Ovary (tissue), 9 donors: Measurements from ENCODE around the gene IQSEC3. TPM values are rescaled to one million over a fixed set of nuclear protein-coding genes. Genes with fewer than 3 reads are reported as not detected.

Experiments
- DNase-seq, 5 donors: peaks; one replicate each; pipeline ENCODE4 v3.0.0-alpha.2; 2019 to 2020
- H3K27ac ChIP-seq, 2 donors: fragments of 200-600 bp; one replicate each; pipeline versions ENCODE4 v1.5.1 to v1.8.0; 2019 to 2022
- H3K27me3 ChIP-seq: fragments of 200-600 bp; one replicate; pipeline ENCODE4 v1.8.0; 2022
- H3K36me3 ChIP-seq: fragments of 200-600 bp; sonication (generic); one replicate; pipeline ENCODE4 v1.5.1; 2019
- H3K4me1 ChIP-seq: one replicate; pipeline ENCODE4 v1.8.1; 2013; ENCODE audit warnings: mild to moderate bottlenecking, moderate library complexity; ENCODE audit not compliant: insufficient read depth
- H3K4me3 ChIP-seq: fragments of 200-600 bp; sonication (generic); one replicate; pipeline ENCODE4 v1.5.1; 2017
- H3K9me3 ChIP-seq, 2 donors: fragments of 200-600 bp in 1 of 2; sonication (generic) in 1 of 2; one replicate each; pipeline versions ENCODE4 v1.5.1 to v1.8.1; 2013 to 2019; ENCODE audit warnings: mild to moderate bottlenecking in 1 of 2, moderate library complexity in 1 of 2
- EP300 ChIP-seq: sonication (generic); formaldehyde crosslinking; IDR thresholded peaks from one replicate; pipeline ENCODE4 v1.6.1; 2017; ENCODE audit warnings: antibody characterized with exemption
- POLR2A ChIP-seq: fragments of 450-650 bp; IDR thresholded peaks from one replicate; pipeline ENCODE4 v1.6.1; 2017; ENCODE audit warnings: antibody characterized with exemption, mild to moderate bottlenecking, moderate library complexity
- WGBS, 3 donors: extraction: QIAGEN DNeasy Blood & Tissue Kit in 1 of 3; methylation state at CpG; one replicate each; pipeline versions ENCODE4 v1.1.5 to v1.1.7; 2013 to 2017; 5-methylcytosine and 5-hydroxymethylcytosine counted together
- intact Hi-C, 4 donors: fragments of 100-400 bp; cut with DNase I; formaldehyde crosslinking; loops; one replicate each; pipeline versions ENCODE4 v1.11.0 to v1.15.1; 2022 to 2023
- polyA plus RNA-seq, 2 donors: library from polyadenylated mRNA; stranded (reverse); fragments of 200-250 nt in 1 of 2; fragments of 350-450 nt in 1 of 2; fragmentation: Illumina TruSeq in 1 of 2; extraction: RNeasy Lipid Tissue Mini Kit (QIAGEN cat#74804) in 1 of 2; gene quantifications; one replicate each; pipeline ENCODE4 v1.2.3, GENCODE V29; 2013 to 2014
- total RNA-seq, 7 donors: library from RNA; depleted of rRNA in 2 of 7; stranded (reverse); fragments of >200 nt in 2 of 7; fragmentation: NEBNext Ultra II Directional in 3 of 7; extraction: Animal tissue kit (Norgen Biotek cat#: 25700) in 3 of 7; gene quantifications; one replicate each; pipeline versions ENCODE4 v1.1.0 to v1.2.4, GENCODE V29; 2016 to 2023
- TF ChIP-seq, protein P1 (sequence below), 3 donors: fragments of 450-650 bp in 2 of 3; fragments of 200-600 bp in 1 of 3; IDR thresholded peaks; one replicate each; pipeline versions ENCODE4 v1.5.1 to v1.8.0; 2016 to 2022; ENCODE audit warnings: antibody characterized with exemption in 3 of 3, mild to moderate bottlenecking in 1 of 3
- donor health status: DM: no; HTN: no; CAD: no; lungs with moderate emphysema.
- donor health status: DM: no; HTN: no; CAD: no.
- donor health status: Bipolar disorder and iron deficiency.
- donor health status: DM: yes; HTN: yes; CAD: no.
- donor health status: DM: no; HTN: no; CAD: no.
- donor health status: DM: yes; HTN: yes; CAD: no.

Gene IQSEC3
- total and polyA plus RNA-seq, 9 donors = 0.88 to 10.0 (median 3.0) TPM

DNA sequence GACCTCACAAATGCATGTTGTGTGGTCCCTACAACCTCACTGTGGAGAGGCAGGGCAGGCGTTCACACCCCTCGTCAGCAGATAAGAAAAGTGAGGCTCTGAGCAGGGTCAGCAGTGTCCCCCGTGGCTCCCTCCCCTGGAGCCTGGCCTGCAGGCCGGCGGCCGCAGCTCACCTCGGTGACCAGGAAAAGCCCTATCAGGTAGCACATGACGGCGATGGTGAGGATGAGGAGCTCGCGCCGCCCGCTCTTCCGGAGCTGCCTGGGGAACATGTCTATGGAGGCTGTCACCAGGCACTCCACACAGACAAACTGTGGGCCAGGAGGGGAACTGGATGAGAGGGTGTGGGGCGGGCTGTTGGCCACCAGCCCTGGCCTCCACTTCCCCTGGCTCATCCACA is 129.4 kb downstream of the IQSEC3 start:
- TF ChIP-seq, protein P1, sequence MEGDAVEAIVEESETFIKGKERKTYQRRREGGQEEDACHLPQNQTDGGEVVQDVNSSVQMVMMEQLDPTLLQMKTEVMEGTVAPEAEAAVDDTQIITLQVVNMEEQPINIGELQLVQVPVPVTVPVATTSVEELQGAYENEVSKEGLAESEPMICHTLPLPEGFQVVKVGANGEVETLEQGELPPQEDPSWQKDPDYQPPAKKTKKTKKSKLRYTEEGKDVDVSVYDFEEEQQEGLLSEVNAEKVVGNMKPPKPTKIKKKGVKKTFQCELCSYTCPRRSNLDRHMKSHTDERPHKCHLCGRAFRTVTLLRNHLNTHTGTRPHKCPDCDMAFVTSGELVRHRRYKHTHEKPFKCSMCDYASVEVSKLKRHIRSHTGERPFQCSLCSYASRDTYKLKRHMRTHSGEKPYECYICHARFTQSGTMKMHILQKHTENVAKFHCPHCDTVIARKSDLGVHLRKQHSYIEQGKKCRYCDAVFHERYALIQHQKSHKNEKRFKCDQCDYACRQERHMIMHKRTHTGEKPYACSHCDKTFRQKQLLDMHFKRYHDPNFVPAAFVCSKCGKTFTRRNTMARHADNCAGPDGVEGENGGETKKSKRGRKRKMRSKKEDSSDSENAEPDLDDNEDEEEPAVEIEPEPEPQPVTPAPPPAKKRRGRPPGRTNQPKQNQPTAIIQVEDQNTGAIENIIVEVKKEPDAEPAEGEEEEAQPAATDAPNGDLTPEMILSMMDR (IDR thresholded peaks at IDR 0.05) = no peak
- DNase-seq = no peak
- Histone ChIP-seq H3K9me3 (no peaks in the 10 kb centered on the region), H3K36me3 (no peaks in the 10 kb centered on the region), H3K27me3 (no peaks in the 10 kb centered on the region), H3K4me3 (no peak overlapping the region), H3K4me1 (peaks cover 1% of the 10 kb centered on the region), H3K27ac (no peak overlapping the region)
- WGBS, 3 donors = 84 to 93% (median 85%) methylated on average over 15 of the region's 15 CpGs
- intact Hi-C loops = no loop called here

DNA sequence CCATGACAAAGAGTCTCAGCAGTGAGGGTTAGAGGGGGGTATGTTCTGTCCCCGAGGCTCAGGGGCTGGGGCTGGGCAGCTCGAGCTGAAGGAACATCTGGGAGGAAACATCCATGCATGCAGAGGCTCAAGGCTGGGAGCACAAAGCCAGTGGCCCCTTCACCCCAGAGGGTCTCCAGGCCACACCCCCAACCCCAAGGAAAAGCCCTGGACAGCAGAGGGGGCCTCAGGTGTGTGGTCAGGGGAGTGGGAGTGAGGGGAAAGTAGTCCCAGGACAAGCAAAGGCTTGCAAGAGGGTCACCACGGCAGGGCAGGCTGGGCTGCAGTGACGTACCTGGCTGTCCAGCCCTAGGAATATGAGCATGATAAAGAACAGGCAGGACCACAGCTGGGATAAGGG is 129.9 kb downstream of the IQSEC3 start:
- TF ChIP-seq EP300 (no peak), POLR2A (no peak)
- TF ChIP-seq, protein P1 (IDR thresholded peaks at IDR 0.05) = no peak
- Histone ChIP-seq H3K9me3 (no peaks in the 10 kb centered on the region), H3K4me1 (peaks cover 1% of the 10 kb centered on the region), H3K27ac (no peak overlapping the region), H3K4me3 (no peak overlapping the region), H3K36me3 (no peaks in the 10 kb centered on the region), H3K27me3 (no peaks in the 10 kb centered on the region)
- intact Hi-C loops = no loop called here
- no peak for DNase-seq
- 74 to 87% (median 74%) methylated on average over 4 of the region's 4 CpGs for WGBS, 3 donors

DNA sequence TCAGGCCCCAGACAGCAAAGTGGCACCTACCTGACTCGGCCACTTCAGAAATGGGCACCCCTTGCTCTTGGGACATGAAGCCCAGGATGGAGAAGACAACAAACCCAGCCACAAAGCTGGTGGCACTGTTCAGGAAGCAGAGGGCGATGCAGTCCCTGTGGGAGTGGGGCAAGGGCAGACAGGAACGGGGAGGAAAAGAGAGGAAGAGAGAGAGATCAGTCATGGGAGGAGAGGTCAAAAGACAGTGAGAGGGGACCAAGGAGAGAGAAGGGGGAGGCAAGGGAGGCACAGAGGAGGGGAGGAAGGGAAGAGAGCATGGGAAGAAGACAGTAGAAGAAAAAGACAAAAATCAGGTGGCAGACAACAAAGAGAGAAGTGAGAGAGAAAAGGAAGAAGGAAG is 130.8 kb downstream of the IQSEC3 start:
- intact Hi-C loops = no loop called here
- no peaks in the 10 kb centered on the region for H3K9me3 ChIP-seq
- no peaks in the 10 kb centered on the region for H3K27me3 ChIP-seq
- no peak overlapping the region for H3K27ac ChIP-seq
- DNase-seq = no peak
- TF ChIP-seq, protein P1 (IDR thresholded peaks at IDR 0.05) = no peak
- TF ChIP-seq EP300 (no peak), POLR2A (no peak)
- H3K36me3 ChIP-seq = no peaks in the 10 kb centered on the region
- 80 to 88% (median 88%) methylated on average over 3 of the region's 3 CpGs for WGBS, 3 donors
- peaks cover 1% of the 10 kb centered on the region for H3K4me1 ChIP-seq
- H3K4me3 ChIP-seq = no peak overlapping the region

DNA sequence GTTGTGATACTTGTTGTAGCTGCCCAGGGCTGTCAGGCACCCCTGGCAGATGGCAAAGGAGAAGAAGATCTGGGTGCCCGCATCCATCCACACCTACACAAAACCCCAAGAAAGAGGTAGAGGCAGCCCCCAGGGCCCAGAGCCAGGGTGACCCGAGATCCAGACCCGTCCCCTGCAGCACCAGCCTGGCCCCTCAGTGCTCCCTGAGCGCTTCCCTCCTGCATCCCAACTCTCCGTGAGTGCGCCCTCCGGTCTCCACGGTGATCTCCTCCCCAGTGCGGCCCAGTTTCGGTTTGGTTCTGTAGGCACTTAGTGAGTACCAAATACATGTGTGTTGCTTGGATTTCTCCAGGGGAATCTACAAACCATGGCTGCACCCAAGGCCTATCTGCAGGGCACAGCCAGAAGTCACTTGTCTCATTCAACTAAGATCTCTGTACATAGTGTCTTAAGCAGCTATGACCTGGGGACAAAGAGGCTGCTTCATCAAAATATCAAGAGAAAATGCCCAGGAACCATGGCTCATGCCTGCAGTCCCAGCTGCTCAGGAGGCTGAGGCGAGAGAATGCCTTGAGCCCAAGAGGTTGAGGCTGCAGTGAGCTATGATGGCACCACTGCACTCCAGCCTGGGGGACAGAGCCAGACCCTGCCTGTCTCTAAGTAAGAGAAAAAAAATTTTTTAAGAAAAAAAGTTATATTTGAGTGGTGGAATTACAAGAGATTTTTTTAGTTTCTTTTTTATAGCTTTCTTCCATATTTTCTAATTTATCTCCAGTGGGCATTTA is 131.5 kb downstream of the IQSEC3 start:
- H3K4me1 ChIP-seq = peaks cover 1% of the 10 kb centered on the region

More for the DNA sequence above, 131.5 kb downstream of the IQSEC3 start:
- no peaks in the 10 kb centered on the region for H3K27me3 ChIP-seq
- TF ChIP-seq EP300 (no peak), POLR2A (no peak)
- TF ChIP-seq, protein P1 (IDR thresholded peaks at IDR 0.05) = no peak
- WGBS, 3 donors = 88 to 96% (median 93%) methylated on average over 10 to 11 of the region's 11 CpGs
- DNase-seq = no peak
- H3K4me3 ChIP-seq = no peak overlapping the region
- no peaks in the 10 kb centered on the region for H3K9me3 ChIP-seq
- intact Hi-C loops = no loop called here
- H3K36me3 ChIP-seq = no peaks in the 10 kb centered on the region
- no peak overlapping the region for H3K27ac ChIP-seq
